ENCODE results near the gene RBM44.

RBM44 gene

GRCh38 chr2:237872178-237872887, 73.8 kb downstream of the RBM44 start:
- Mint-ChIP-seq H3K36me3 (ENCODE audit: low read depth) (no peaks in the 10 kb centered on the region), H3K4me1 (peaks cover 32% of the 10 kb centered on the region), H3K27ac (no peak overlapping the region), H3K9me3 (no peaks in the 10 kb centered on the region), H3K4me3 (no peak overlapping the region), H3K27me3 (ENCODE audit: low read depth, poor library complexity) (peaks cover 20% of the 10 kb centered on the region)
- TF ChIP-seq, protein P1, sequence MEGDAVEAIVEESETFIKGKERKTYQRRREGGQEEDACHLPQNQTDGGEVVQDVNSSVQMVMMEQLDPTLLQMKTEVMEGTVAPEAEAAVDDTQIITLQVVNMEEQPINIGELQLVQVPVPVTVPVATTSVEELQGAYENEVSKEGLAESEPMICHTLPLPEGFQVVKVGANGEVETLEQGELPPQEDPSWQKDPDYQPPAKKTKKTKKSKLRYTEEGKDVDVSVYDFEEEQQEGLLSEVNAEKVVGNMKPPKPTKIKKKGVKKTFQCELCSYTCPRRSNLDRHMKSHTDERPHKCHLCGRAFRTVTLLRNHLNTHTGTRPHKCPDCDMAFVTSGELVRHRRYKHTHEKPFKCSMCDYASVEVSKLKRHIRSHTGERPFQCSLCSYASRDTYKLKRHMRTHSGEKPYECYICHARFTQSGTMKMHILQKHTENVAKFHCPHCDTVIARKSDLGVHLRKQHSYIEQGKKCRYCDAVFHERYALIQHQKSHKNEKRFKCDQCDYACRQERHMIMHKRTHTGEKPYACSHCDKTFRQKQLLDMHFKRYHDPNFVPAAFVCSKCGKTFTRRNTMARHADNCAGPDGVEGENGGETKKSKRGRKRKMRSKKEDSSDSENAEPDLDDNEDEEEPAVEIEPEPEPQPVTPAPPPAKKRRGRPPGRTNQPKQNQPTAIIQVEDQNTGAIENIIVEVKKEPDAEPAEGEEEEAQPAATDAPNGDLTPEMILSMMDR (IDR thresholded peaks at IDR 0.05) = no peak
- no peak for DNase-seq

- Mint-ChIP-seq H3K4me1 (peaks cover 24% of the 10 kb centered on the region), H3K9me3 (no peaks in the 10 kb centered on the region), H3K36me3 (ENCODE audit: low read depth) (no peaks in the 10 kb centered on the region), H3K4me3 (no peak overlapping the region), H3K27ac (no peak overlapping the region), H3K27me3 (ENCODE audit: low read depth, poor library complexity) (peaks cover 17% of the 10 kb centered on the region)
- TF ChIP-seq, protein P1 (IDR thresholded peaks at IDR 0.05) = no peak
- DNase-seq = no peak
Measured at GRCh38 chr2:237873421-237873831, 74.8 kb downstream of the RBM44 start.

DNA sequence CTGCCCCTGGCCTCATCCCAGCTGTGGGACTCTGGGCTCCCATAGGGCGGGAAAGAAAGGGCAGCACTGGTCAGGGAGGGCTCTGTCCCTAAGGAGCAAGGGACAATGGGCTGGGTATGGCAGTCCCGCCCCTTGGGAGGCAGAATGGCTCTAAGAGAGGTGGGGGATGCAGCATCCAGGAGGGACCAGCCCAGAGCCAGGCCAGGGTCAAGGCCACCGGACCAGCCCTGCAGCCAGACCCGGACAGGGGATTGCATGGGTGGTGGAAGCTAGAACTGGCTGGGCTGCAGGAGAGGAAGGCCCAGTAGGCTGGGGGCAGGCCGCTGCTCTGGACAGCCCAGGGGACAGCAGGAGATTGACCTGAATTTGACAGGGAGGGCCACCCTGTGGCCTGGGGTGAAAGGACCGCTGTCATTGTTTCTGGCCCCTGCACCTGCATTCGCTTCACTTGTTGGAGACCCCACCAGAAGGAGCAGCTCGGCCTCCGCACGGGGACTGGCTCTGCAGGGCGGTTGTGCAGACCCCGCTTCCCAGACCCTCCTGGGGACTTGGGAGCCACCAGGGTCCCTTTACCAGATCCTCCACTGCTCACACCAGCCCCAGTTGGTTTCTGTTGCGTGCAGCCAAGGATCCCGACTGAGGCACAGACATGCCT, 75.4 kb downstream of the RBM44 start:
- peaks cover 17% of the 10 kb centered on the region for H3K27me3 Mint-ChIP-seq (ENCODE audit: low read depth, poor library complexity)
- no peak for DNase-seq
- no peak overlapping the region for H3K4me3 Mint-ChIP-seq
- peaks cover 22% of the 10 kb centered on the region for H3K4me1 Mint-ChIP-seq
- no peaks in the 10 kb centered on the region for H3K36me3 Mint-ChIP-seq (ENCODE audit: low read depth)
- TF ChIP-seq, protein P1 (IDR thresholded peaks at IDR 0.05) = no peak
- H3K27ac Mint-ChIP-seq = no peak overlapping the region
- no peaks in the 10 kb centered on the region for H3K9me3 Mint-ChIP-seq

DNA sequence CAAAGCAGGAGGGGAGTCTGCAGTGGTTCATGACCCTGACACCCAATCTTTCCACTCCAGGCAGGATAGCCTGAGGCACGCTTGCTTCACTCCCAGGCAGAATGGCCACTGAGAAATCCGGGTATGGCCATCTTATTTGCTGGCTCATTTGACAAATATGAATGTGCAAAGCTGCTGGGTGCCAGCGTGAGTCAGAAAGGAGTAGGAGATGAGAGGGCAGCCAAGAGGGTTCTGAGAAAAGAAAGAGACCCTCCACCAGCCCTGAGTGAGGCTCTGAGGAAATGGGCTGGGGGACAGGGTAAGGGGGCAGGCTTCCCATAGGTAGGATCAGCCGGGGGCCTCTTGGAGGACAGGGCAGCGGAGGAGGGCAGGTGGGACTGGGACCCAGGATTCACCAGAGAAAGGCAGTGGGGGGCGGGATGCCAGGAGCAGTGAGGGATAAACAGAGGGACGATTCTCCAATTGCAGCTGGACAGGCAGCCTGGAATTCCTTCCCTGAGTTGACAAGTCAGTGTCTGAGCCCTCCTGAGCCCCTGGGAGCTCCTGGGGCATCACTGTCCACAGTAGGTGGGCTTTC, 76.1 kb downstream of the RBM44 start:
- no peaks in the 10 kb centered on the region for H3K9me3 Mint-ChIP-seq
- H3K27me3 Mint-ChIP-seq (ENCODE audit: low read depth, poor library complexity) = peaks cover 17% of the 10 kb centered on the region
- no peak for DNase-seq
- no peaks in the 10 kb centered on the region for H3K36me3 Mint-ChIP-seq (ENCODE audit: low read depth)
- no peak overlapping the region for H3K4me3 Mint-ChIP-seq
- H3K4me1 Mint-ChIP-seq = peaks cover 24% of the 10 kb centered on the region
- no peak overlapping the region for H3K27ac Mint-ChIP-seq
- TF ChIP-seq, protein P1 (IDR thresholded peaks at IDR 0.05) = no peak

DNA sequence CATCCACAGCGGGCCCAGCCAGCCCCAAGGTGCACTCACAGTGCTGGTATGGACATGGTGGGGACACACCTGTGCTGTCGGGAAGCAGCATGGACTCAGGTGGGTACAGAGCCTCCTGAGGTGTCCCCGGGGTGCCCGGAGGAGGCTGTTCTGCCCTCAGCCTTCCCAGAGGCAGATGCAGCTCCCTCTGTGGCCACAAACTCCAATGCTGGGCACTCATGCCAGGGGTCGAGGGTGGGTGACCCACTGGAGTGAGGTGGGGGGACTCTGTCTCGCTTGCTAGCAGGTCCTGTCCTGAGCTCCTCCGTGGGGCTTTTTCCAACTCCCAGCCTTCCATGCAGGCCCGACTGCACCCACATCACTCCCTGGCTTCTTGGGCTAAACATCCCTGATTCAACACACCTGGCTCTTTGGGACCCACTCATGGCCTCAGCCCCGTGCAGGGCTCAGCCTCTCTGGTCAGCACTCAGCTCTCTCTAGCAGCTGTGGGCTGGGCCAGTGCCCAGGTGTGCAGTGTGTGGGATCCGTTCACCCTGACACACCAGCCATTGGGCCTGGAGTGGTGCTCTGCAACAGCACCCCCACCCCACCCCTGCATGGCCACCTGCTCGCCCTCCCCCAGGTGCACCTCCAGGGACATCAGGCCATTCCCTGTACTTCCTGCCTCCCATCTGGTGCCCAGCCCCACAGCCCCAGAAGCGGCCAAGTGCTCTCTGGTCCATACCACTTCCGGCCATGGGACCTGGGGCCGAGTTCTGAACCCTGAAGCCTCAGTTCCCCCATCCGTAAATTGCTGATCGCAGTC, 76.9 kb downstream of the RBM44 start:
- Mint-ChIP-seq H3K27me3 (ENCODE audit: low read depth, poor library complexity) (peaks cover 17% of the 10 kb centered on the region), H3K4me3 (no peak overlapping the region), H3K9me3 (no peaks in the 10 kb centered on the region), H3K27ac (no peak overlapping the region), H3K4me1 (peaks cover 21% of the 10 kb centered on the region), H3K36me3 (ENCODE audit: low read depth) (no peaks in the 10 kb centered on the region)
- TF ChIP-seq, protein P1 (IDR thresholded peaks at IDR 0.05) = no peak
- no peak for DNase-seq

All from nephron progenitor cell (in vitro differentiated cells).